ENCODE results near the gene LCE3B. TPM values are rescaled to one million over a fixed set of nuclear protein-coding genes. Genes with fewer than 3 reads are reported as not detected.

Gene LCE3B
- total and polyA plus RNA-seq, 2 donors (not counting 1 experiment from before 2014, with no cell fraction given): not detected

DNA sequence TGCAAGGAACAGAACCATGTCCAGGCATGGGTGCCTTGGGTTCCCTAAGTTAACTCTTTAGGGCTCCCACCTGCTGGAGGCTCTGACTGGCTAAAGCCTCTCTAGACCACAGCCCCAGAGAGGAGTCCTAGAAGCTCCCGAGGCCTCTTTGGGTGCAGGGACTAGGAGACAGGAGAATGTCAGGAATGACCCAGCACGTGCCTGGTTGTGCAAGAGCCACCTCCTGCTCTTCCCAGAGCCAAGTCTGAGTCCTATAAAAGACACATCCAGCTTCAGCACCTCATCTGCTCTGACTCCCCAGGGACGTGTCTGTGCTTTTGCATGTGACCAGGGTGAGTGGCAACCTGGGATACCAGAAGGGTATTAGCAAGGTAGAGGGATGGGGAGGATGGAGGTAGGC, 49.5 kb downstream of the LCE3B start, which contains the start of gene LCE2D:
Gene LCE2D (plus strand): TSS at position 283 of the 400 bp plus-strand sequence. CDS start 726 bp downstream, outside the sequence.
- H3K27me3 Mint-ChIP-seq: peaks cover 27% of the 10 kb centered on the region
- H3K4me3 ChIP-seq (ENCODE audit: control extremely low read depth in 1 of 5, extremely low read depth in 1 of 5, insufficient read depth in 1 of 5, low read depth in 2 of 5, low read length in 4 of 5): no peak within 1 kb of the TSS
- intact Hi-C loops (cut with micrococcal nuclease): no loop called here
- ChIA-PET POLR2A (no interaction called here), CTCF (no interaction called here)
- no peaks in the 10 kb centered on the region for H3K9me3 Mint-ChIP-seq (ENCODE audit: insufficient read depth)
- peaks cover 0 to 3% (median 0%) of the 10 kb centered on the region in 4 experiments for H3K27me3 ChIP-seq (replicated peaks in 1 of 4; ENCODE audit: control extremely low read depth in 1 of 4, control insufficient read depth in 3 of 4, insufficient read depth in 4 of 4, low read length in 3 of 4)
- no peaks in the 10 kb centered on the region for H3K36me3 ChIP-seq (replicated peaks in 1 of 2; ENCODE audit: control extremely low read depth in 1 of 2, control insufficient read depth in 1 of 2, extremely low read depth in 1 of 2, insufficient read depth in 2 of 2, low read length in 1 of 2)
- H2AFZ ChIP-seq (ENCODE audit: insufficient read depth, low read depth, low read length, poor library complexity, severe bottlenecking): no peak within 1 kb of the TSS
- TF ChIP-seq CTCF (IDR thresholded peaks at IDR 0.05): no peak
- no peak within 1 kb of the TSS for H3K4me3 Mint-ChIP-seq
- no peak for ATAC-seq (ENCODE audit: low read depth)
- H3K4me2 ChIP-seq (replicated peaks; ENCODE audit: low read depth, low read length, poor library complexity, severe bottlenecking): no peak within 1 kb of the TSS
- no peak within 1 kb of the TSS for H3K27ac Mint-ChIP-seq
- no peaks in the 10 kb centered on the region for H3K4me1 Mint-ChIP-seq
- WGBS (ENCODE audit: insufficient coverage): 67% methylated on average over 1 of the region's 3 CpGs
- H3K4me1 ChIP-seq (ENCODE audit: control insufficient read depth in 2 of 2, insufficient read depth in 2 of 2, low read length in 2 of 2): no peaks in the 10 kb centered on the region
- no peaks in the 10 kb centered on the region for H3K79me2 ChIP-seq (ENCODE audit: control insufficient read depth, insufficient read depth, low read length)
- H3K9me3 ChIP-seq (ENCODE audit: control extremely low read depth in 1 of 3, control insufficient read depth in 2 of 3, insufficient read depth in 1 of 3, low read length in 2 of 3): no peaks in the 10 kb centered on the region
- DNase-seq: no peak
- no peaks in the 10 kb centered on the region for H4K20me1 ChIP-seq (ENCODE audit: control insufficient read depth, insufficient read depth, low read length, poor library complexity, severe bottlenecking)
- H3K27ac ChIP-seq (ENCODE audit: low read length in 2 of 2): no peak within 1 kb of the TSS
- H3K9ac ChIP-seq (ENCODE audit: low read length): no peak within 1 kb of the TSS

Small RNAs within 50 kb of the gene (small RNA-seq; reads per million reads assigned to genes)
- gene LCE3A (ENCODE audit: insufficient read length, low read depth, low replicate concordance) (not detected), gene LCE3B (ENCODE audit: insufficient read length, low read depth, low replicate concordance) (not detected)

Other genes with a start within 250 kb of the LCE3B start
- not detected in 2 replicates for gene CRNN, start 199.5 kb upstream of the LCE3B start, total RNA-seq
- gene CRNN, start 199.5 kb upstream of the LCE3B start, polyA plus RNA-seq: not detected in 2 replicates
- not detected in 2 replicates for gene LCE5A, start 103.0 kb upstream of the LCE3B start, total RNA-seq
- not detected in 2 replicates for gene LCE5A, start 103.0 kb upstream of the LCE3B start, polyA plus RNA-seq
- gene CRCT1, start 99.3 kb upstream of the LCE3B start, total RNA-seq: not detected in 2 replicates
- not detected in 2 replicates for gene CRCT1, start 99.3 kb upstream of the LCE3B start, polyA plus RNA-seq
- not detected in 2 replicates for gene LCE3E, start 47.0 kb upstream of the LCE3B start, total RNA-seq
- gene LCE3E, start 47.0 kb upstream of the LCE3B start, polyA plus RNA-seq: not detected in 2 replicates
- gene LCE3D, start 33.3 kb upstream of the LCE3B start, total RNA-seq: not detected in 2 replicates
- not detected in 2 replicates for gene LCE3D, start 33.3 kb upstream of the LCE3B start, polyA plus RNA-seq
- gene LCE3C, start 13.6 kb upstream of the LCE3B start, total RNA-seq: not detected in 2 replicates
- gene LCE3C, start 13.6 kb upstream of the LCE3B start, polyA plus RNA-seq: not detected in 2 replicates
- gene LCE3A, start 9.3 kb downstream of the LCE3B start, total RNA-seq: not detected in 2 replicates
- not detected in 2 replicates for gene LCE3A, start 9.3 kb downstream of the LCE3B start, polyA plus RNA-seq
- not detected in 2 replicates for gene LCE2D, start 49.6 kb downstream of the LCE3B start, total RNA-seq
- not detected in 2 replicates for gene LCE2D, start 49.6 kb downstream of the LCE3B start, polyA plus RNA-seq
- gene LCE2C, start 61.5 kb downstream of the LCE3B start, total RNA-seq: not detected in 2 replicates
- gene LCE2C, start 61.5 kb downstream of the LCE3B start, polyA plus RNA-seq: not detected in 2 replicates
- not detected in 2 replicates for gene LCE2B, start 72.3 kb downstream of the LCE3B start, total RNA-seq
- not detected in 2 replicates for gene LCE2B, start 72.3 kb downstream of the LCE3B start, polyA plus RNA-seq
- not detected in 2 replicates for gene LCE2A, start 84.5 kb downstream of the LCE3B start, total RNA-seq
- gene LCE2A, start 84.5 kb downstream of the LCE3B start, polyA plus RNA-seq: not detected in 2 replicates
- not detected in 2 replicates for gene LCE4A, start 94.3 kb downstream of the LCE3B start, total RNA-seq
- gene LCE4A, start 94.3 kb downstream of the LCE3B start, polyA plus RNA-seq: not detected in 2 replicates
- not detected in 2 replicates for gene KPRP, start 144.2 kb downstream of the LCE3B start, total RNA-seq
- gene KPRP, start 144.2 kb downstream of the LCE3B start, polyA plus RNA-seq: not detected in 2 replicates
- not detected in 2 replicates for gene LCE1F, start 161.3 kb downstream of the LCE3B start, total RNA-seq
- not detected in 2 replicates for gene LCE1F, start 161.3 kb downstream of the LCE3B start, polyA plus RNA-seq
- gene LCE1E, start 172.4 kb downstream of the LCE3B start, total RNA-seq: not detected in 2 replicates
- gene LCE1E, start 172.4 kb downstream of the LCE3B start, polyA plus RNA-seq: not detected in 2 replicates
- gene LCE1D, start 182.9 kb downstream of the LCE3B start, total RNA-seq: not detected in 2 replicates
- not detected in 2 replicates for gene LCE1D, start 182.9 kb downstream of the LCE3B start, polyA plus RNA-seq
- not detected in 2 replicates for gene LCE1C, start 192.8 kb downstream of the LCE3B start, total RNA-seq
- not detected in 2 replicates for gene LCE1C, start 192.8 kb downstream of the LCE3B start, polyA plus RNA-seq
- gene LCE1B, start 198.2 kb downstream of the LCE3B start, total RNA-seq: not detected in 2 replicates
- not detected in 2 replicates for gene LCE1B, start 198.2 kb downstream of the LCE3B start, polyA plus RNA-seq
- not detected in 2 replicates for gene LCE1A, start 213.7 kb downstream of the LCE3B start, total RNA-seq
- not detected in 2 replicates for gene LCE1A, start 213.7 kb downstream of the LCE3B start, polyA plus RNA-seq
- gene LCE6A, start 229.0 kb downstream of the LCE3B start, total RNA-seq: not detected in 2 replicates
- not detected in 2 replicates for gene LCE6A, start 229.0 kb downstream of the LCE3B start, polyA plus RNA-seq
- not detected in 2 replicates for gene LCE7A, start 246.2 kb downstream of the LCE3B start, total RNA-seq
- not detected in 2 replicates for gene LCE7A, start 246.2 kb downstream of the LCE3B start, polyA plus RNA-seq

All from B cell (primary cell).